Fibroblast of pulmonary artery (primary cell): ENCODE measurements around the gene TSPAN9.
A peak's percentile ranks its signal among the peaks of the same experiment; 100 is the strongest.

Experiments used
- DNase-seq: peaks from one replicate; pipeline ENCODE4 v3.0.0-alpha.2; 2010; ENCODE audit warnings: low read depth
- H3K4me3 ChIP-seq: replicated peaks from 2 replicates; pipeline ENCODE4 v1.5.1; 2011; ENCODE audit warnings: low read depth, mild to moderate bottlenecking, control low read depth, low read length, moderate library complexity
- CTCF ChIP-seq: IDR thresholded peaks from 2 replicates; pipeline ENCODE4 v1.5.1; 2011; ENCODE audit warnings: mild to moderate bottlenecking, control low read depth, low read length, inconsistent platforms; ENCODE audit errors: missing control alignments

Gene TSPAN9

GRCh38 chr12:3134526-3135135 lies 57.5 kb downstream of the TSPAN9 start:
- TF ChIP-seq CTCF = no peak
- no peak overlapping the region for H3K4me3 ChIP-seq
- no peak for DNase-seq

- peak; percentile 87 for DNase-seq
- H3K4me3 ChIP-seq = no peak overlapping the region
- peak; percentile 75 for TF ChIP-seq CTCF
Observed at GRCh38 chr12:3135522-3136461, 58.6 kb downstream of the TSPAN9 start.

GRCh38 chr12:3136641-3137267 lies 59.6 kb downstream of the TSPAN9 start:
- no peak for DNase-seq
- H3K4me3 ChIP-seq = no peak overlapping the region
- no peak for TF ChIP-seq CTCF

- DNase-seq = peak; percentile 60
- no peak for TF ChIP-seq CTCF
- no peak overlapping the region for H3K4me3 ChIP-seq
Observed at GRCh38 chr12:3137268-3137781, 60.1 kb downstream of the TSPAN9 start.

- TF ChIP-seq CTCF = no peak
- DNase-seq = no peak
- H3K4me3 ChIP-seq = no peak overlapping the region
Observed at GRCh38 chr12:3137814-3138445, 60.8 kb downstream of the TSPAN9 start.

GRCh38 chr12:3138941-3139511 lies 61.8 kb downstream of the TSPAN9 start:
- DNase-seq = no peak
- no peak for TF ChIP-seq CTCF
- H3K4me3 ChIP-seq = no peak overlapping the region
